Osteoblast (primary cell): ENCODE data around the gene COL9A2. TPM values are rescaled to one million over a fixed set of nuclear protein-coding genes. Genes with fewer than 3 reads are reported as not detected.

ENCODE experiments used
- DNase-seq: peaks from one replicate; pipeline ENCODE4 v3.0.0; 2011; ENCODE audit warnings: low spot score, mixed read lengths; ENCODE audit not compliant: insufficient read length; ENCODE audit errors: missing footprints
- H2AFZ ChIP-seq: 2 replicates; pipeline ENCODE4 v1.6.0; 2011; ENCODE audit warnings: mild to moderate bottlenecking, low read length
- H3K27ac ChIP-seq: 2 replicates; pipeline ENCODE4 v1.5.1; 2011; ENCODE audit warnings: mild to moderate bottlenecking, low read depth, low read length, moderate library complexity
- H3K27me3 ChIP-seq: 2 replicates; pipeline ENCODE4 v1.6.0; 2012; ENCODE audit warnings: mild to moderate bottlenecking, control low read depth, inconsistent platforms, low read length, moderate library complexity; ENCODE audit not compliant: insufficient read depth
- H3K36me3 ChIP-seq: 2 replicates; pipeline ENCODE4 v1.5.1; 2011; ENCODE audit warnings: mild to moderate bottlenecking, low read length, control low read depth, moderate library complexity; ENCODE audit not compliant: insufficient read depth
- H3K4me1 ChIP-seq: 2 replicates; pipeline ENCODE4 v1.5.1; 2011; ENCODE audit warnings: mild to moderate bottlenecking, low read length, control low read depth, moderate library complexity; ENCODE audit not compliant: insufficient read depth
- H3K4me2 ChIP-seq: 2 replicates; pipeline ENCODE4 v1.6.0; 2011; ENCODE audit warnings: mild to moderate bottlenecking, low read length; ENCODE audit not compliant: insufficient read depth
- H3K4me3 ChIP-seq: fragments of 200-600 bp; sonication (generic); 3 replicates; pipeline ENCODE4 v1.5.1; 2012; ENCODE audit warnings: mild to moderate bottlenecking, low read length, inconsistent platforms; ENCODE audit not compliant: insufficient read depth
- H3K79me2 ChIP-seq: 2 replicates; pipeline ENCODE4 v1.6.0; 2012; ENCODE audit warnings: mild to moderate bottlenecking, low read length, control low read depth, inconsistent platforms; ENCODE audit not compliant: insufficient read depth
- H3K9me3 ChIP-seq: 2 replicates; pipeline ENCODE4 v1.5.1; 2011; ENCODE audit warnings: low read depth, low read length, control low read depth
- H4K20me1 ChIP-seq: 2 replicates; pipeline ENCODE4 v1.6.0; 2012; ENCODE audit warnings: mild to moderate bottlenecking, low read length, control low read depth; ENCODE audit not compliant: insufficient read depth
- total RNA-seq: library from RNA; depleted of rRNA; stranded (reverse); fragments of >200 nt; gene quantifications from 2 replicates; pipeline ENCODE4 v1.2.3, GENCODE V29; 2012
- TF ChIP-seq, protein P1 (sequence below): IDR thresholded peaks from 2 replicates; pipeline ENCODE4 v1.5.1; 2011; ENCODE audit warnings: mild to moderate bottlenecking, low read depth, low read length, moderate library complexity; ENCODE audit errors: extremely low read depth

COL9A2 gene
- total RNA-seq, 1 donor = 0.36 TPM

DNA sequence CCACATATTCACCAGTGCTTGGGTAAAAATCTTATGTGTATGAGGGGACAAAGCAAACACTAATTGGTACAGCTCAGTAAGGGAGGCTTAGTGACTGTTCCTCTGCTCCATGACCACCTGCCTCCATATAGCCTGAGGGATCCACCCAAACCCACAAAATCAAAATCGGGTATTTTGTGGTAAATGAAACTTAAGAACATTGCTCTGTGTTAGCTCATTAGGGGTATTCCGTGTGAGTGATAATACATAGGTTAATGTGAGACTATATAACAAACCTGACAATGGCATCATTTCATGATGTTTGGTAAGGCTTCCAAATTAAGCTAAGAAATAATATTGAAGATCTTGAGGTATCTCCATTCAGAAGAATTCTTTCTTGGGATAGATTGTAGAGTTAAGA is 25.8 kb downstream of the COL9A2 start:
- Histone ChIP-seq H2AFZ (no peak overlapping the region), H3K36me3 (peaks cover 61% of the 10 kb centered on the region), H4K20me1 (peaks cover 3% of the 10 kb centered on the region), H3K4me2 (no peak overlapping the region), H3K27ac (no peak overlapping the region), H3K4me3 (no peak overlapping the region), H3K79me2 (peaks cover 3% of the 10 kb centered on the region), H3K27me3 (no peaks in the 10 kb centered on the region), H3K9me3 (no peaks in the 10 kb centered on the region), H3K4me1 (no peaks in the 10 kb centered on the region)
- no peak for DNase-seq
- TF ChIP-seq, protein P1, sequence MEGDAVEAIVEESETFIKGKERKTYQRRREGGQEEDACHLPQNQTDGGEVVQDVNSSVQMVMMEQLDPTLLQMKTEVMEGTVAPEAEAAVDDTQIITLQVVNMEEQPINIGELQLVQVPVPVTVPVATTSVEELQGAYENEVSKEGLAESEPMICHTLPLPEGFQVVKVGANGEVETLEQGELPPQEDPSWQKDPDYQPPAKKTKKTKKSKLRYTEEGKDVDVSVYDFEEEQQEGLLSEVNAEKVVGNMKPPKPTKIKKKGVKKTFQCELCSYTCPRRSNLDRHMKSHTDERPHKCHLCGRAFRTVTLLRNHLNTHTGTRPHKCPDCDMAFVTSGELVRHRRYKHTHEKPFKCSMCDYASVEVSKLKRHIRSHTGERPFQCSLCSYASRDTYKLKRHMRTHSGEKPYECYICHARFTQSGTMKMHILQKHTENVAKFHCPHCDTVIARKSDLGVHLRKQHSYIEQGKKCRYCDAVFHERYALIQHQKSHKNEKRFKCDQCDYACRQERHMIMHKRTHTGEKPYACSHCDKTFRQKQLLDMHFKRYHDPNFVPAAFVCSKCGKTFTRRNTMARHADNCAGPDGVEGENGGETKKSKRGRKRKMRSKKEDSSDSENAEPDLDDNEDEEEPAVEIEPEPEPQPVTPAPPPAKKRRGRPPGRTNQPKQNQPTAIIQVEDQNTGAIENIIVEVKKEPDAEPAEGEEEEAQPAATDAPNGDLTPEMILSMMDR = no peak

DNA sequence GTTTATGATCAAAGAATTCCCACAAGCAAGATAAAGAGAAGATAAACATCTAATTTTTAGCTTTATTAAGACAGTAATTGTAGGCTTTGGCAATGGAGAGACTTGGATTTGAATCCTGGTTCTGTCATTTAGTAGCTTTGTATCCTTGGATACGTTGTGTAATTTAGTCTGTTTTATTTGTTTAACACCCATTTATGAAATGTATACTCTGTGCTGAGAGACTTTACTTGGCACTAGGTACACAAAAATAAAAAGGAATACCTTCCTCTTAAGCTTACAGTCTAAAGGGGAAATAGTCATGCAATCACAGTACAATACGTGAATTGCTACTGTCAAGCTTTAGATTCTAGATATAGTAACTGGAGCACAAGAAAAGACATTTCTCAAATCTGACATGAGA is 35.2 kb downstream of the COL9A2 start:
- Histone ChIP-seq H3K4me1 (no peaks in the 10 kb centered on the region), H3K4me2 (no peak overlapping the region), H3K27me3 (no peaks in the 10 kb centered on the region), H2AFZ (no peak overlapping the region), H4K20me1 (peaks cover 4% of the 10 kb centered on the region), H3K27ac (no peak overlapping the region), H3K36me3 (peaks cover 43% of the 10 kb centered on the region), H3K9me3 (no peaks in the 10 kb centered on the region), H3K4me3 (no peak overlapping the region), H3K79me2 (peaks cover 12% of the 10 kb centered on the region)
- no peak for DNase-seq
- TF ChIP-seq, protein P1 = no peak

DNA sequence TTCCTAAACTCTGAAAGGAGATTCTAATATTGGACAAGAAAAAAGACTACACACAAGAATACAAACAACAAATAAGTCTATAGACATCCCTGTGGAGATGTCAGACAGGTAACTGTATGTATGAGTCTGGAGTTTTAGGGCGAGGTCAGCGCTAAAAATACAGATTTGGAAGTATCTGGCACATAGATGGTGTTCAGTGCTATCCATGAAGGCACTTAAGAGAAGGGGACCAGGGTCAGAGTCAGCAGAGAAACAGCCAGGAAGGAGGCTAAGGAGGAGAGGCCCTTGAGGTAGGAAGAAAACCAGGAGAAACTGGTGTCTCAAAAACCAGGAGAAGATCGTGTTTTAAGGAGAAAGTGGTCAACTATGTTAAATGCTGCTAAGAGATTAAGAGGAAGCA is 41.0 kb downstream of the COL9A2 start:
- Histone ChIP-seq H3K36me3 (peaks cover 53% of the 10 kb centered on the region), H2AFZ (no peak overlapping the region), H3K27ac (no peak overlapping the region), H3K4me1 (no peaks in the 10 kb centered on the region), H3K27me3 (no peaks in the 10 kb centered on the region), H3K4me3 (no peak overlapping the region), H3K4me2 (no peak overlapping the region), H3K79me2 (peaks cover 29% of the 10 kb centered on the region), H3K9me3 (no peaks in the 10 kb centered on the region), H4K20me1 (peaks cover 7% of the 10 kb centered on the region)
- TF ChIP-seq, protein P1 = no peak
- DNase-seq = no peak

DNA sequence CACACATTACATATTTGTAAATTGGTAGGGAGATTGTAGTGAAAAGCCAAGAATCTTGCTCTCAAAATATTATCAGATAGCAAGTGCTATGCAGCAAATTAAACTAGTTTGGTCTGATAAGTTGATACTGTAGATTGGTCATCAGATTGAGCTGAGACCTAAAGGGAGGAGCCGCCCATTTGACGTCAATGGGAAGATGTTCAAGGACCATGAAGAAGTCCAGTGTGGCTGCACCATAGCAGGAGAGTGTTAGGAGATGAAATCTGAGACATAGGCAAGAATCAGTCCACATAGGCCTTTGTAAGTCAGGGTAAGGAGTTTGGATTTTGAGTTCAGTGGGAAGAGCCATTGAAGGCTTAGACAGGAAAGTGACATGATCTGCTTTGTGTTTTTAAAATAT is 42.8 kb downstream of the COL9A2 start:
- Histone ChIP-seq H3K4me1 (peaks cover 13% of the 10 kb centered on the region), H3K27ac (no peak overlapping the region), H3K36me3 (peaks cover 57% of the 10 kb centered on the region), H3K4me2 (no peak overlapping the region), H3K79me2 (peaks cover 29% of the 10 kb centered on the region), H3K27me3 (no peaks in the 10 kb centered on the region), H2AFZ (no peak overlapping the region), H4K20me1 (peaks cover 7% of the 10 kb centered on the region), H3K9me3 (no peaks in the 10 kb centered on the region), H3K4me3 (no peak overlapping the region)
- TF ChIP-seq, protein P1 = no peak
- DNase-seq = no peak
